Measurements from ENCODE around the gene CASZ1. TPM values are rescaled to one million over a fixed set of nuclear protein-coding genes. Genes with fewer than 3 reads are reported as not detected.
A peak's percentile ranks its signal among the peaks of the same experiment; 100 is the strongest.

Gene CASZ1
- total RNA-seq, 4 donors from 2014 or later = 13.1 to 33.7 (median 20.9) TPM

DNA sequence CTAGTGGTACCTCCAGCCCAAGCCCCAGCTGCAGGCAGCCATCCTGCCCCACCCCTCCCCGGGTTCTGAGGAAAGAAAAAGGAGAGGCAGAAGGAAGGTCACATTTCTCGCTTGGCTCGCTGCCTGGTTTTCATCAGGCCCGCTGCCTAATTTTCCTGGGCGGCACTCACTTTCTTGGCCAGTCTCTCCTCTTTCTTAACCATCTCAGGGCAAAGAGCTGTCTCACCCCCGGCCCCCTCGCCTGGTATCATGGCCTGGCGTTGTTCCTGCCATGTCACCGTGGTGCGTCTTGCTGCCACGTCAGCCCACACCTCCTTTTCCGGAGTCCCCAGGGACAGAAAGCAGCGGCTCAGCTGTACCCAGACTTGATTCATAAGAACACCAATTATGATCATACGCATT is 26.6 kb upstream of the CASZ1 start:
- TF ChIP-seq POLR2A (IDR thresholded peaks at IDR 0.05) = peak in 1 of 4 donors; percentile 11
- TF ChIP-seq, protein P1, sequence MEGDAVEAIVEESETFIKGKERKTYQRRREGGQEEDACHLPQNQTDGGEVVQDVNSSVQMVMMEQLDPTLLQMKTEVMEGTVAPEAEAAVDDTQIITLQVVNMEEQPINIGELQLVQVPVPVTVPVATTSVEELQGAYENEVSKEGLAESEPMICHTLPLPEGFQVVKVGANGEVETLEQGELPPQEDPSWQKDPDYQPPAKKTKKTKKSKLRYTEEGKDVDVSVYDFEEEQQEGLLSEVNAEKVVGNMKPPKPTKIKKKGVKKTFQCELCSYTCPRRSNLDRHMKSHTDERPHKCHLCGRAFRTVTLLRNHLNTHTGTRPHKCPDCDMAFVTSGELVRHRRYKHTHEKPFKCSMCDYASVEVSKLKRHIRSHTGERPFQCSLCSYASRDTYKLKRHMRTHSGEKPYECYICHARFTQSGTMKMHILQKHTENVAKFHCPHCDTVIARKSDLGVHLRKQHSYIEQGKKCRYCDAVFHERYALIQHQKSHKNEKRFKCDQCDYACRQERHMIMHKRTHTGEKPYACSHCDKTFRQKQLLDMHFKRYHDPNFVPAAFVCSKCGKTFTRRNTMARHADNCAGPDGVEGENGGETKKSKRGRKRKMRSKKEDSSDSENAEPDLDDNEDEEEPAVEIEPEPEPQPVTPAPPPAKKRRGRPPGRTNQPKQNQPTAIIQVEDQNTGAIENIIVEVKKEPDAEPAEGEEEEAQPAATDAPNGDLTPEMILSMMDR (IDR thresholded peaks at IDR 0.05) = no peak
- no peak for DNase-seq
- intact Hi-C loops (cut with DNase I) = no loop called here

DNA sequence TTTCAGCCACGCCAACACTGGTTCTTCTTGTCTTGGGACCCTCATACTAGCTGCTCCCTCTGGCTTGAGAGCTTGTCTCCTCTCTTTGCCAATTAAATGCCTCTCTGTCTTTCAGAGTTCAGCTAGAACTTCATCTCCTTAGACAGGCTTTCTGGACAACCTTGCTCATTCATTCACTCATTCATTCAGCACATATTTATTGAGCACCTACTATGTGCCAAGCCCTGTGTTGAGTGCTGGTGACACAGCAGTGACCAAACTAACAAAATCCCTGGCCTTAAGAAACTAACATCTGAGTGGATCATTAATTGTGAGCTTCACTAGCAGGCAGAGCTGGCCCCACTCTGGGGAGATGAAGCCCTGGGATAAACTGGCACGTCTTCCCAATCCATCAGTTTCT is 24.9 kb upstream of the CASZ1 start:
- TF ChIP-seq POLR2A (IDR thresholded peaks at IDR 0.05) = no peak
- TF ChIP-seq, protein P1 (IDR thresholded peaks at IDR 0.05) = no peak
- DNase-seq = no peak
- Histone ChIP-seq H3K4me1 (peaks cover 37 to 85% (median 54%) of the 10 kb centered on the region in 3 donors), H3K4me3 (no peak overlapping the region), H3K36me3 (no peaks in the 10 kb centered on the region), H3K27me3 (peaks cover 0 to 4% (median 0%) of the 10 kb centered on the region in 4 donors), H3K9me3 (no peaks in the 10 kb centered on the region), H3K27ac (peak overlapping the region in 1 of 4 donors; percentile 17)
- WGBS, 2 donors = 89 to 90% methylated on average over 2 of the region's 2 CpGs
- intact Hi-C loops (cut with DNase I) = no loop called here

More for the DNA sequence above, 26.6 kb upstream of the CASZ1 start:
- Histone ChIP-seq H3K27me3 (peaks cover 0 to 4% (median 0%) of the 10 kb centered on the region in 4 donors), H3K36me3 (no peaks in the 10 kb centered on the region), H3K4me3 (no peak overlapping the region), H3K9me3 (no peaks in the 10 kb centered on the region), H3K27ac (peak overlapping the region; percentile 82 to 90 (median 86)), H3K4me1 (peaks cover 37 to 68% (median 53%) of the 10 kb centered on the region in 3 donors)
- WGBS, 2 donors = 21 to 29% methylated on average over 12 to 14 of the region's 14 CpGs

DNA sequence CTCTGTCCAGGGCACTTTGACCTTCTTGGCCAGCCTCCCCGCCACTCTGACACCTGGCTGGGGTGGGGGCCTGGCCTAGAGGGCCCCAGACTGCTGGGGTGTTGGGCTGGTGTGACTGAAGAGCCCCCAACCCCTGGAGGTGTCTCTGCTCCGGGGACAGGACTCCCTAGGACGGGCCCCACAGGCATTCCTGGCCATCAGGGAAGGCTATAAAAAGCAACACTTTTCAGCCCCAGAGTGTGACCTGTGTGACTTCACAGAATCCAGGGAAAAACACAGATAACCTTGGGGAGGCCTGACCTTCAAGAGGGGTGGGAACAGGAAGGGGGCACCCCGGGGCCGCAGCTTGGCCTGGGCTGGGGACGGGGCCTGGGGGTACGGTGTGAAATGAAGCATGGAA is 24.0 kb upstream of the CASZ1 start:
- no peak overlapping the region for H3K4me3 ChIP-seq
- 79 to 84% methylated on average over 4 to 7 of the region's 7 CpGs for WGBS, 2 donors
- H3K36me3 ChIP-seq = no peaks in the 10 kb centered on the region
- H3K27me3 ChIP-seq = peaks cover 0 to 4% (median 0%) of the 10 kb centered on the region in 4 donors
- no peaks in the 10 kb centered on the region for H3K9me3 ChIP-seq
- no peak for DNase-seq
- H3K27ac ChIP-seq = peak overlapping the region in 2 of 4 donors; percentile 70 to 77
- TF ChIP-seq, protein P1 (IDR thresholded peaks at IDR 0.05) = no peak
- TF ChIP-seq POLR2A (IDR thresholded peaks at IDR 0.05) = no peak
- H3K4me1 ChIP-seq = peaks cover 38 to 87% (median 56%) of the 10 kb centered on the region in 3 donors
- intact Hi-C loops (cut with DNase I) = no loop called here

DNA sequence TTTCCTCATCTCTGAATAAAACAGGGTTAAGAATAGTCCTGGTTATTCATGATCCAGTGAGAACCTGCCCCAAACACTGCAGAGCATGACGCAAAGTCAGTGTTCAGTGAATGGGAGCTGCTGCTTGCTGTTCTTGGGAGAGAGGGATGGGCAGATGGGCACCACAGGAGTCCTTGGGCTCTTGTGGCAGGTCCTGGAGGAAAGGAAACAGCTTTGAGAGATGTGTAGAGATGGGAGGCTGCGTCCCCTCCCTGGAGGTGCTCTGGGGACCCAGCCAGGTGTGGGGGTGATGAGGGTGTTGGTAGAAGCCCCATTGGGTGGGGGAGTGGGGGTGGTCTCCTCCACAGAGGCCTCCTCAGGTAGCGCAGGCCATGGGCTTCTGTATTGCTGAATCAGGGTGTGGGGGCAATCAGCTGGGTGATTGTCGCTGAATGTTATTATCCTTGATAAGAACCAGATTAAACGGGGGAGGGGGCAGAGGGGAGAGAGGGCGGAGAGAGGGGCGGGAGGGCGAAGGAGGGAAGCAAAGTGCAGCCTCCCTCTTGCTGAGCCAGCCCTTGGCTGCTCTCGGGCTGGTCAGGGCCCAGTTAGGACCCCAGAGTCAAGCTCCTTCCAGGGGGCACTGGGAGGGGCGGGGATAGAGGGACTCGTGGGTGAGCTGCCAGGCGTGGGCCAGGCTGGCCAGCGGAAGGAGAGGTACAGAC is 22.9 kb upstream of the CASZ1 start:
- intact Hi-C loops (cut with DNase I) = no loop called here
- H3K27me3 ChIP-seq = no peaks in the 10 kb centered on the region
- no peaks in the 10 kb centered on the region for H3K9me3 ChIP-seq
- 77 to 78% methylated on average over 6 of the region's 13 CpGs for WGBS, 2 donors
- TF ChIP-seq POLR2A (IDR thresholded peaks at IDR 0.05) = no peak
- TF ChIP-seq, protein P1 (IDR thresholded peaks at IDR 0.05) = no peak
- peak overlapping the region; percentile 49 to 77 (median 68) for H3K27ac ChIP-seq
- no peaks in the 10 kb centered on the region for H3K36me3 ChIP-seq
- no peak overlapping the region for H3K4me3 ChIP-seq
- peaks cover 38 to 87% (median 52%) of the 10 kb centered on the region in 3 donors for H3K4me1 ChIP-seq
- no peak for DNase-seq

Measured in esophagus squamous epithelium (tissue), 5 donors.